Progenitor cell of endocrine pancreas (in vitro differentiated cells): ENCODE data around the gene ZMYM5. TPM values are rescaled to one million over a fixed set of nuclear protein-coding genes. Genes with fewer than 3 reads are reported as not detected.
"Not testable (repeated sequence)": the region's sequence is repeated elsewhere in the genome, so short reads cannot be mapped to it uniquely, and the experiment has no call there.

Experiments used
- DNase-seq: peaks from one replicate; pipeline ENCODE4 v3.0.0; 2021; ENCODE audit warnings: low spot score; ENCODE audit not compliant: unreplicated experiment
- H3K27ac Mint-ChIP-seq: 2 replicates; pipeline ENCODE4 v1.8.0; 2021; ENCODE audit warnings: mild to moderate bottlenecking, moderate library complexity, mixed read lengths
- H3K27me3 Mint-ChIP-seq: 2 replicates; pipeline ENCODE4 v1.8.0; 2021; ENCODE audit warnings: mixed read lengths
- H3K36me3 Mint-ChIP-seq: 2 replicates; pipeline ENCODE4 v1.8.0; 2022; ENCODE audit warnings: mixed read lengths; ENCODE audit not compliant: insufficient read depth
- H3K4me1 Mint-ChIP-seq: 2 replicates; pipeline ENCODE4 v1.8.0; 2021; ENCODE audit warnings: low read depth, mixed read lengths
- H3K4me3 Mint-ChIP-seq: 2 replicates; pipeline ENCODE4 v1.8.0; 2021; ENCODE audit warnings: low read depth, mild to moderate bottlenecking, moderate library complexity, mixed read lengths
- H3K9me3 Mint-ChIP-seq: 2 replicates; pipeline ENCODE4 v1.8.0; 2021; ENCODE audit warnings: low read depth, mixed read lengths
- CTCF ChIP-seq: fragments of 200-600 bp; sonication (generic); IDR thresholded peaks from one replicate; pipeline ENCODE4 v1.5.0; 2021; ENCODE audit warnings: antibody characterized with exemption, mild to moderate bottlenecking; ENCODE audit not compliant: unreplicated experiment
- total RNA-seq: library from RNA; stranded (reverse); gene quantifications from 2 replicates; pipeline ENCODE4 v1.2.1, GENCODE V29; 2021

ZMYM5 gene
- total RNA-seq, 1 donor from 2014 or later = 21.5 TPM

- peaks cover 18% of the 10 kb centered on the region for H3K36me3 Mint-ChIP-seq
- H3K9me3 Mint-ChIP-seq = peaks cover 2% of the 10 kb centered on the region
- no peaks in the 10 kb centered on the region for H3K27me3 Mint-ChIP-seq
- no peak overlapping the region for H3K27ac Mint-ChIP-seq
- no peak overlapping the region for H3K4me3 Mint-ChIP-seq
- no peaks in the 10 kb centered on the region for H3K4me1 Mint-ChIP-seq
- peak; percentile 91 for TF ChIP-seq CTCF
- DNase-seq = peak; percentile 70
Observed at GRCh38 chr13:19818223-19818842, 45.1 kb downstream of the ZMYM5 start.

GRCh38 chr13:19817510-19818158, 45.8 kb downstream of the ZMYM5 start:
- peaks cover 18% of the 10 kb centered on the region for H3K36me3 Mint-ChIP-seq
- no peak for TF ChIP-seq CTCF
- H3K4me3 Mint-ChIP-seq = no peak overlapping the region
- H3K27me3 Mint-ChIP-seq = no peaks in the 10 kb centered on the region
- no peak overlapping the region for H3K27ac Mint-ChIP-seq
- peaks cover 2% of the 10 kb centered on the region for H3K9me3 Mint-ChIP-seq
- no peak for DNase-seq
- H3K4me1 Mint-ChIP-seq = no peaks in the 10 kb centered on the region

- H3K27me3 Mint-ChIP-seq = no peaks in the 10 kb centered on the region
- H3K9me3 Mint-ChIP-seq = peaks cover 2% of the 10 kb centered on the region
- no peaks in the 10 kb centered on the region for H3K4me1 Mint-ChIP-seq
- no peak for DNase-seq
- peak overlapping the region; percentile 10 for H3K27ac Mint-ChIP-seq
- H3K4me3 Mint-ChIP-seq = no peak overlapping the region
- H3K36me3 Mint-ChIP-seq = peaks cover 21% of the 10 kb centered on the region
- no peak for TF ChIP-seq CTCF
Observed at GRCh38 chr13:19817106-19817505, 46.3 kb downstream of the ZMYM5 start.

- peaks cover 21% of the 10 kb centered on the region for H3K36me3 Mint-ChIP-seq
- H3K27ac Mint-ChIP-seq, H3K27me3 Mint-ChIP-seq, DNase-seq, H3K4me1 Mint-ChIP-seq, H3K9me3 Mint-ChIP-seq, H3K4me3 Mint-ChIP-seq: not testable (repeated sequence)
Observed at GRCh38 chr13:19815842-19816241, 47.6 kb downstream of the ZMYM5 start.

GRCh38 chr13:19810996-19811881, 52.2 kb downstream of the ZMYM5 start:
- no peak for DNase-seq
- no peak for TF ChIP-seq CTCF
- Mint-ChIP-seq H3K4me1 (peaks cover 3% of the 10 kb centered on the region), H3K27ac (peak overlapping the region; percentile 73), H3K9me3 (no peaks in the 10 kb centered on the region), H3K36me3 (peaks cover 10% of the 10 kb centered on the region), H3K27me3 (no peaks in the 10 kb centered on the region), H3K4me3 (no peak overlapping the region)
